SU-DHL-6 (cell line): Measurements from ENCODE around the gene B3GNT9.

Source experiments
- EZH2phosphoT487 ChIP-seq: fragments of 200-600 bp; sonication (generic), shearing (Covaris generic); conservative IDR thresholded peaks from 2 replicates; pipeline ENCODE4 v1.6.1; 2018; ENCODE audit warnings: mild to moderate bottlenecking, antibody characterized with exemption, low read length, moderate library complexity, mixed read lengths
- TF ChIP-seq, protein P1 (sequence below): fragments of 200-600 bp; sonication (generic); IDR thresholded peaks from one replicate; pipeline ENCODE4 v1.5.1; 2017; ENCODE audit warnings: antibody characterized with exemption, mild to moderate bottlenecking, low read length, moderate library complexity; ENCODE audit not compliant: insufficient read depth, poor library complexity, severe bottlenecking

DNA sequence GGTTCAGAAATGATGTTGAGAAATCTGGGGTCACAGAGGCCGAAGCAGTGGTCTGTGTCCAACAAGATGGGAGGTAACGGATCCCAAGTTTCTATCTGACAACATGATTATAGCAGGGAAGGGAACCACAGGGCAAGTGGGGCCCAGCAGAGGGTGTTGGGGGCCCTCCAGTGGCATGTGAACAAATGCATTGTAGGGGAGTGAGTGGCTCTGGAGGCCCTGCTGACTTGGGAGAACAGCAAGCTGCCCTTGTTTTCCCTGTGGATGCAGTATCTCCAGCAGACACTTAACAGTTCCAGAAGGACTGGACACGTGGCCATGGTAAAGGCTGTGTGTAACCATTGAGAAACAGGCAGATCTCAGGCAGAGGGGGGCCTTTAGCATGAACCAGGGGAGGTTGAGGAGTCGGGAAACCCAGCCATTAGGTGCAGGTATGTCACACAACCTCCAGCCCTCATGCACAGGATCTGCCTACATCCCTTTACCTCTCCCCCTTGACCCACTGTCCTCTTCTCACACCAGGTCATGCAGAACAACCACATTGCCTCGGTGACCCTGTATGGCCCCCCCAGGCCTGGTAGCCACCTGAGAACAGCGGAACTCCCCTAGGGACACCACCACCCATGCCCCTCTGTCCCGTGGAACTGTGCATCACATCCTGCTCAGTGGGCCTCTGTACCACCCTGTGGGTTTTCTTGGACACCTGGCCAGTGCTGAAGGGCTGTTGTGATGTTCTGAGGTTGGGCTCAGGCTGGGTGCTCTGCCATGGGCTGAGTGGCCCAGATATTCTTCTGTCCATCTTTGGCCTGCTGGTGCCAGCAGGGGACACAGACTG is 4.1 kb downstream of the B3GNT9 start:
- TF ChIP-seq, protein P1, sequence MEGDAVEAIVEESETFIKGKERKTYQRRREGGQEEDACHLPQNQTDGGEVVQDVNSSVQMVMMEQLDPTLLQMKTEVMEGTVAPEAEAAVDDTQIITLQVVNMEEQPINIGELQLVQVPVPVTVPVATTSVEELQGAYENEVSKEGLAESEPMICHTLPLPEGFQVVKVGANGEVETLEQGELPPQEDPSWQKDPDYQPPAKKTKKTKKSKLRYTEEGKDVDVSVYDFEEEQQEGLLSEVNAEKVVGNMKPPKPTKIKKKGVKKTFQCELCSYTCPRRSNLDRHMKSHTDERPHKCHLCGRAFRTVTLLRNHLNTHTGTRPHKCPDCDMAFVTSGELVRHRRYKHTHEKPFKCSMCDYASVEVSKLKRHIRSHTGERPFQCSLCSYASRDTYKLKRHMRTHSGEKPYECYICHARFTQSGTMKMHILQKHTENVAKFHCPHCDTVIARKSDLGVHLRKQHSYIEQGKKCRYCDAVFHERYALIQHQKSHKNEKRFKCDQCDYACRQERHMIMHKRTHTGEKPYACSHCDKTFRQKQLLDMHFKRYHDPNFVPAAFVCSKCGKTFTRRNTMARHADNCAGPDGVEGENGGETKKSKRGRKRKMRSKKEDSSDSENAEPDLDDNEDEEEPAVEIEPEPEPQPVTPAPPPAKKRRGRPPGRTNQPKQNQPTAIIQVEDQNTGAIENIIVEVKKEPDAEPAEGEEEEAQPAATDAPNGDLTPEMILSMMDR = no peak
- TF ChIP-seq EZH2phosphoT487 = no peak
